Vagina (tissue), 2 donors: Measurements from ENCODE around the gene CCSER2.

Experiments
- POLR2A ChIP-seq, 2 donors: fragments of 450-650 bp; IDR thresholded peaks; one replicate each; pipeline ENCODE4 v1.6.1; 2017; ENCODE audit warnings: antibody characterized with exemption in 2 of 2, mild to moderate bottlenecking in 2 of 2, moderate library complexity in 2 of 2
- POLR2AphosphoS5 ChIP-seq, 2 donors: sonication (generic); formaldehyde crosslinking; IDR thresholded peaks; one replicate each; pipeline ENCODE4 v1.9.0; 2017; ENCODE audit warnings: antibody characterized with exemption in 2 of 2, mild to moderate bottlenecking in 2 of 2, low read depth in 1 of 2; ENCODE audit not compliant: insufficient read depth in 1 of 2
- TF ChIP-seq, protein P1 (sequence below), 3 experiments: fragments of 450-650 bp in 2 of 3; fragments of 200-600 bp in 1 of 3; sonication (generic) in 1 of 3; IDR thresholded peaks; one replicate each; pipeline ENCODE4 v1.5.1; 2017 to 2019; ENCODE audit warnings: antibody characterized with exemption in 3 of 3, mild to moderate bottlenecking in 2 of 3, moderate library complexity in 2 of 3

DNA sequence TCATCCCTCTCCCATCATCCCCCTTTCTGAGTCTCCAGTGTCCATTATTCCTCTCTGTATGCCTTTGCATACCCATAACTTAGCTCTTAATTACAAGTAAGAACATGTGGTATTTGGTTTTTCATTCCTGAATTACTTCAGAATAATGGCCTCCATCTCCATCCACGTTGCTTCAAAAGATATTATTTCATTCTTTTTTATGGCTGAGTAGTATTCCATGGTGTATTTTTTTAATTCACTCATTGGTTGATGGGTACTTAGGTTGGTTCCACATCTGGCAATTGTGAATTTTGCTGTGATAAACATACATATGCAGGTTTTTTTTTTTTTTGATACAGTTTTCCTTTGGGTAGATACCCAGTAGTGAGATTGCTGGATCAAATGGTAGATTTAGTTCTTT lies 40.4 kb downstream of the CCSER2 start:
- TF ChIP-seq, protein P1, sequence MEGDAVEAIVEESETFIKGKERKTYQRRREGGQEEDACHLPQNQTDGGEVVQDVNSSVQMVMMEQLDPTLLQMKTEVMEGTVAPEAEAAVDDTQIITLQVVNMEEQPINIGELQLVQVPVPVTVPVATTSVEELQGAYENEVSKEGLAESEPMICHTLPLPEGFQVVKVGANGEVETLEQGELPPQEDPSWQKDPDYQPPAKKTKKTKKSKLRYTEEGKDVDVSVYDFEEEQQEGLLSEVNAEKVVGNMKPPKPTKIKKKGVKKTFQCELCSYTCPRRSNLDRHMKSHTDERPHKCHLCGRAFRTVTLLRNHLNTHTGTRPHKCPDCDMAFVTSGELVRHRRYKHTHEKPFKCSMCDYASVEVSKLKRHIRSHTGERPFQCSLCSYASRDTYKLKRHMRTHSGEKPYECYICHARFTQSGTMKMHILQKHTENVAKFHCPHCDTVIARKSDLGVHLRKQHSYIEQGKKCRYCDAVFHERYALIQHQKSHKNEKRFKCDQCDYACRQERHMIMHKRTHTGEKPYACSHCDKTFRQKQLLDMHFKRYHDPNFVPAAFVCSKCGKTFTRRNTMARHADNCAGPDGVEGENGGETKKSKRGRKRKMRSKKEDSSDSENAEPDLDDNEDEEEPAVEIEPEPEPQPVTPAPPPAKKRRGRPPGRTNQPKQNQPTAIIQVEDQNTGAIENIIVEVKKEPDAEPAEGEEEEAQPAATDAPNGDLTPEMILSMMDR (IDR thresholded peaks at IDR 0.05), result no peak
- TF ChIP-seq POLR2AphosphoS5 (IDR thresholded peaks at IDR 0.05; ENCODE audit: insufficient read depth in 1 of 2, low read depth in 1 of 2) (no peak), POLR2A (IDR thresholded peaks at IDR 0.05) (no peak)
